ENCODE results near the gene MIPEP. TPM values are rescaled to one million over a fixed set of nuclear protein-coding genes. Genes with fewer than 3 reads are reported as not detected.

MIPEP gene
- polyA plus RNA-seq, 2 of the 4 experiments (the other 2 are of a cell fraction), result 21.6 to 32.8 TPM

- Histone ChIP-seq H3K4me2 (no peak overlapping the region), H3K4me3 (no peak overlapping the region), H3K27ac (no peak overlapping the region), H3K9me3 (no peaks in the 10 kb centered on the region), H3K4me1 (no peaks in the 10 kb centered on the region)
- DNase-seq (ENCODE audit: low read depth in 1 of 2, low spot score in 1 of 2), result no peak
- no peak for TF ChIP-seq POLR2A (IDR thresholded peaks at IDR 0.05; ENCODE audit: low read length)
- no peak for TF ChIP-seq FOSB (CRISPR knock-in tag; IDR thresholded peaks at IDR 0.05)
- TF ChIP-seq, protein P1, sequence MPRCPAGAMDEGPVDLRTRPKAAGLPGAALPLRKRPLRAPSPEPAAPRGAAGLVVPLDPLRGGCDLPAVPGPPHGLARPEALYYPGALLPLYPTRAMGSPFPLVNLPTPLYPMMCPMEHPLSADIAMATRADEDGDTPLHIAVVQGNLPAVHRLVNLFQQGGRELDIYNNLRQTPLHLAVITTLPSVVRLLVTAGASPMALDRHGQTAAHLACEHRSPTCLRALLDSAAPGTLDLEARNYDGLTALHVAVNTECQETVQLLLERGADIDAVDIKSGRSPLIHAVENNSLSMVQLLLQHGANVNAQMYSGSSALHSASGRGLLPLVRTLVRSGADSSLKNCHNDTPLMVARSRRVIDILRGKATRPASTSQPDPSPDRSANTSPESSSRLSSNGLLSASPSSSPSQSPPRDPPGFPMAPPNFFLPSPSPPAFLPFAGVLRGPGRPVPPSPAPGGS (IDR thresholded peaks at IDR 0.05), result no peak
- no peak for TF ChIP-seq CHD4 (IDR thresholded peaks at IDR 0.05; ENCODE audit: borderline replicate concordance)
- TF ChIP-seq GATA3 (IDR thresholded peaks at IDR 0.05; ENCODE audit: borderline replicate concordance), result no peak
- TF ChIP-seq EHF (CRISPR knock-in tag; IDR thresholded peaks at IDR 0.05), result no peak
- TF ChIP-seq NPAS2 (CRISPR knock-in tag; IDR thresholded peaks at IDR 0.05; ENCODE audit: borderline replicate concordance), result no peak
- no peak for TF ChIP-seq EHMT2 (IDR thresholded peaks at IDR 0.05; ENCODE audit: low read depth)
- TF ChIP-seq JUN (IDR thresholded peaks at IDR 0.05), result no peak
- TF ChIP-seq CHD2 (IDR thresholded peaks at IDR 0.05; ENCODE audit: low read length, partially characterized antibody), result no peak
- TF ChIP-seq ZFP36 (IDR thresholded peaks at IDR 0.05; ENCODE audit: borderline replicate concordance, partially characterized antibody), result no peak
- no peak for TF ChIP-seq MAZ (IDR thresholded peaks at IDR 0.05; ENCODE audit: borderline replicate concordance, low read depth, low read length)
- TF ChIP-seq, protein P2, sequence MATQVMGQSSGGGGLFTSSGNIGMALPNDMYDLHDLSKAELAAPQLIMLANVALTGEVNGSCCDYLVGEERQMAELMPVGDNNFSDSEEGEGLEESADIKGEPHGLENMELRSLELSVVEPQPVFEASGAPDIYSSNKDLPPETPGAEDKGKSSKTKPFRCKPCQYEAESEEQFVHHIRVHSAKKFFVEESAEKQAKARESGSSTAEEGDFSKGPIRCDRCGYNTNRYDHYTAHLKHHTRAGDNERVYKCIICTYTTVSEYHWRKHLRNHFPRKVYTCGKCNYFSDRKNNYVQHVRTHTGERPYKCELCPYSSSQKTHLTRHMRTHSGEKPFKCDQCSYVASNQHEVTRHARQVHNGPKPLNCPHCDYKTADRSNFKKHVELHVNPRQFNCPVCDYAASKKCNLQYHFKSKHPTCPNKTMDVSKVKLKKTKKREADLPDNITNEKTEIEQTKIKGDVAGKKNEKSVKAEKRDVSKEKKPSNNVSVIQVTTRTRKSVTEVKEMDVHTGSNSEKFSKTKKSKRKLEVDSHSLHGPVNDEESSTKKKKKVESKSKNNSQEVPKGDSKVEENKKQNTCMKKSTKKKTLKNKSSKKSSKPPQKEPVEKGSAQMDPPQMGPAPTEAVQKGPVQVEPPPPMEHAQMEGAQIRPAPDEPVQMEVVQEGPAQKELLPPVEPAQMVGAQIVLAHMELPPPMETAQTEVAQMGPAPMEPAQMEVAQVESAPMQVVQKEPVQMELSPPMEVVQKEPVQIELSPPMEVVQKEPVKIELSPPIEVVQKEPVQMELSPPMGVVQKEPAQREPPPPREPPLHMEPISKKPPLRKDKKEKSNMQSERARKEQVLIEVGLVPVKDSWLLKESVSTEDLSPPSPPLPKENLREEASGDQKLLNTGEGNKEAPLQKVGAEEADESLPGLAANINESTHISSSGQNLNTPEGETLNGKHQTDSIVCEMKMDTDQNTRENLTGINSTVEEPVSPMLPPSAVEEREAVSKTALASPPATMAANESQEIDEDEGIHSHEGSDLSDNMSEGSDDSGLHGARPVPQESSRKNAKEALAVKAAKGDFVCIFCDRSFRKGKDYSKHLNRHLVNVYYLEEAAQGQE (IDR thresholded peaks at IDR 0.05), result no peak
- TF ChIP-seq BHLHE40 (IDR thresholded peaks at IDR 0.05; ENCODE audit: low read depth, low read length), result no peak
- no peak for TF ChIP-seq PHF8 (IDR thresholded peaks at IDR 0.05; ENCODE audit: borderline replicate concordance, low read depth)
- TF ChIP-seq PBX3 (IDR thresholded peaks at IDR 0.05), result no peak
- CTCF ChIA-PET, result interaction anchor here (1.6 kb wide), 1 partner anchor 109 kb away, joined by 4 read pairs; no protein-coding TSS in a partner anchor
- no peak for ATAC-seq
- WGBS (ENCODE audit: missing lambda C conversion rate), result 84% methylated on average over 3 of the region's 3 CpGs
- POLR2A ChIA-PET, result no interaction called here
- FAIRE-seq, result no peak
These were observed 202.3 kb downstream of the MIPEP start for GRCh38 chr13:23686948-23687347.

GRCh38 chr13:23685416-23685815 is 203.8 kb downstream of the MIPEP start:
- no peaks in the 10 kb centered on the region for H3K9me3 ChIP-seq
- no peak overlapping the region for H3K4me2 ChIP-seq
- WGBS (ENCODE audit: missing lambda C conversion rate), result 95% methylated on average over 1 of the region's 1 CpG
- ChIA-PET CTCF (no interaction called here), POLR2A (no interaction called here)
- ATAC-seq (no peak), DNase-seq (ENCODE audit: low read depth in 1 of 2, low spot score in 1 of 2) (no peak), FAIRE-seq (no peak)
- no peak overlapping the region for H3K27ac ChIP-seq
- H3K4me3 ChIP-seq, result no peak overlapping the region
- no peaks in the 10 kb centered on the region for H3K4me1 ChIP-seq
- no peak for TF ChIP-seq TP53 (CRISPR knock-in tag; IDR thresholded peaks at IDR 0.05)
- no peak for TF ChIP-seq RNF2 (IDR thresholded peaks at IDR 0.05; ENCODE audit: borderline replicate concordance, low read depth)
- no peak for TF ChIP-seq ATOH8 (CRISPR knock-in tag; IDR thresholded peaks at IDR 0.05; ENCODE audit: low read depth)
- TF ChIP-seq POLR2AphosphoS2 (conservative IDR thresholded peaks at IDR 0.05; ENCODE audit: low read length), result no peak
- no peak for TF ChIP-seq MAZ (IDR thresholded peaks at IDR 0.05; ENCODE audit: borderline replicate concordance, low read depth, low read length)
- no peak for TF ChIP-seq PHF8 (IDR thresholded peaks at IDR 0.05; ENCODE audit: borderline replicate concordance, low read depth)
- no peak for TF ChIP-seq KDM5A (IDR thresholded peaks at IDR 0.05)
- TF ChIP-seq, protein P3, sequence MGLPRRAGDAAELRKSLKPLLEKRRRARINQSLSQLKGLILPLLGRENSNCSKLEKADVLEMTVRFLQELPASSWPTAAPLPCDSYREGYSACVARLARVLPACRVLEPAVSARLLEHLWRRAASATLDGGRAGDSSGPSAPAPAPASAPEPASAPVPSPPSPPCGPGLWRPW (IDR thresholded peaks at IDR 0.05), result no peak
- no peak for TF ChIP-seq CHD4 (IDR thresholded peaks at IDR 0.05; ENCODE audit: borderline replicate concordance)
- TF ChIP-seq, protein P4, sequence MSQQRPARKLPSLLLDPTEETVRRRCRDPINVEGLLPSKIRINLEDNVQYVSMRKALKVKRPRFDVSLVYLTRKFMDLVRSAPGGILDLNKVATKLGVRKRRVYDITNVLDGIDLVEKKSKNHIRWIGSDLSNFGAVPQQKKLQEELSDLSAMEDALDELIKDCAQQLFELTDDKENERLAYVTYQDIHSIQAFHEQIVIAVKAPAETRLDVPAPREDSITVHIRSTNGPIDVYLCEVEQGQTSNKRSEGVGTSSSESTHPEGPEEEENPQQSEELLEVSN (IDR thresholded peaks at IDR 0.05; ENCODE audit: borderline replicate concordance, low read depth), result no peak
- no peak for TF ChIP-seq POLR2A (IDR thresholded peaks at IDR 0.05; ENCODE audit: low read length)
- TF ChIP-seq ZFP36 (IDR thresholded peaks at IDR 0.05; ENCODE audit: borderline replicate concordance, partially characterized antibody), result no peak
- TF ChIP-seq FOSB (CRISPR knock-in tag; IDR thresholded peaks at IDR 0.05), result no peak
- TF ChIP-seq SREBF2 (IDR thresholded peaks at IDR 0.05), result no peak
- TF ChIP-seq EP300 (IDR thresholded peaks at IDR 0.05), result no peak
- TF ChIP-seq NPAS2 (CRISPR knock-in tag; IDR thresholded peaks at IDR 0.05; ENCODE audit: borderline replicate concordance), result no peak
- no peak for TF ChIP-seq MAX (IDR thresholded peaks at IDR 0.05)
